Astrocyte of the cerebellum (primary cell): Measurements from ENCODE around the gene RIOK1.
A peak's percentile ranks its signal among the peaks of the same experiment; 100 is the strongest.

Source experiments
- DNase-seq: peaks from one replicate; pipeline ENCODE4 v3.0.0-alpha.2; 2011; ENCODE audit warnings: low read depth
- H3K4me3 ChIP-seq: 2 replicates; pipeline ENCODE4 v1.5.1; 2011; ENCODE audit warnings: mild to moderate bottlenecking, low read depth, low read length, moderate library complexity
- in situ Hi-C: cut with HindIII; loops from 2 replicates; pipeline ENCODE4 v1.10.0; 2017; ENCODE audit warnings: low sequenced_read_pairs
- TF ChIP-seq, protein P1 (sequence below): IDR thresholded peaks from 2 replicates; pipeline ENCODE4 v1.5.1; 2012; ENCODE audit warnings: low read length, low read depth, moderate library complexity, mild to moderate bottlenecking; ENCODE audit errors: missing control alignments

Gene RIOK1

DNA sequence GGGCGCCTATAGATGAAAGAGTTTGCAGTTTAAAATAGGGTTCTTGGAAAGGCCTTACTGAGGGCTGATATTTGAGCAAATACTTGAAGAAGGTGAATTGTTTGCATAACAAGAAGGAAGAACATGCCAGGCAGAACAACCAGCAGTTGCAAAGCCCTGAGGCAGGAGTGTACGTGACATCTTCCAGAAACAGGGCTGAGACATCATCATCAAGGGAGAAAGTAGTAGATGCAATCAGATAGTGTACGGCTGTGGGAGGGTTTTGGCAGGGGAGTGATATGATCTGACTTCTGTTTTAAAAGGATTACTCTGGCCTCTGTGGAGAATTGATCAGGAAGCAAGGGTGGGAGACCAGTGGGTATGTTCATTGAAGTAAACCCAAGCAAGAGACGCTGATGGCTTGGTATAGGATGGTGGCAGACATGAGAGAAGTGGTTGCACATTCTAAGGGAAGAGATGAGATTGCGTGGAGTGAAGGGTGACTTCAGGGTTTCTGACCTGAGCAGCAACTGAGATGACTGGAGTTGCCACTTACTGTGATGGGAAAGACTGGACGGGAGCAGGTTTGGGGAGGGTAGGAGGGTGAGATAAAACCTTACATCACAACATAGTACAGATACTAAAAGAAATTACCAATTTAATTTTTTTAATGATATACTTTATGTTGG, 28.8 kb downstream of the RIOK1 start:
- H3K4me3 ChIP-seq, result no peak overlapping the region
- DNase-seq, result no peak
- TF ChIP-seq, protein P1, sequence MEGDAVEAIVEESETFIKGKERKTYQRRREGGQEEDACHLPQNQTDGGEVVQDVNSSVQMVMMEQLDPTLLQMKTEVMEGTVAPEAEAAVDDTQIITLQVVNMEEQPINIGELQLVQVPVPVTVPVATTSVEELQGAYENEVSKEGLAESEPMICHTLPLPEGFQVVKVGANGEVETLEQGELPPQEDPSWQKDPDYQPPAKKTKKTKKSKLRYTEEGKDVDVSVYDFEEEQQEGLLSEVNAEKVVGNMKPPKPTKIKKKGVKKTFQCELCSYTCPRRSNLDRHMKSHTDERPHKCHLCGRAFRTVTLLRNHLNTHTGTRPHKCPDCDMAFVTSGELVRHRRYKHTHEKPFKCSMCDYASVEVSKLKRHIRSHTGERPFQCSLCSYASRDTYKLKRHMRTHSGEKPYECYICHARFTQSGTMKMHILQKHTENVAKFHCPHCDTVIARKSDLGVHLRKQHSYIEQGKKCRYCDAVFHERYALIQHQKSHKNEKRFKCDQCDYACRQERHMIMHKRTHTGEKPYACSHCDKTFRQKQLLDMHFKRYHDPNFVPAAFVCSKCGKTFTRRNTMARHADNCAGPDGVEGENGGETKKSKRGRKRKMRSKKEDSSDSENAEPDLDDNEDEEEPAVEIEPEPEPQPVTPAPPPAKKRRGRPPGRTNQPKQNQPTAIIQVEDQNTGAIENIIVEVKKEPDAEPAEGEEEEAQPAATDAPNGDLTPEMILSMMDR, result no peak
- in situ Hi-C loops, result no loop called here

DNA sequence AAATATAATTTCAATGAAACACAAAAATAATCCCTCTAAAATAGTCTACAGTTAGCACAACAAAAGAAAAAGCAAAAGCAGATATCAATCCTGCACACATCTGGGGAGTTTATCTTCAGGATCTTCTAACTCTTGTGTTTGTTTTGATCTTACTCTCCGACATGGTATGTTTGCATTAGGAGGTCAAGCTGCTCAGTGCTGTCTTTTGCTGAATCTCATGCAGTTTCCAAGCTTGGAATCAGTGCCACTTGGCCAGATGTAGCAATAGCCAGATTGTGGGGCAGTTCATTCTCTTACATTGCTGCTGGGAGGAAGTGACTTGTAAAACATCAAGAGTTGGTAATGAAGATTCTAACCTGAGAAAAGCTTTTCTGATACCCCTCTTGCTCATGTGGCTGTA, 29.5 kb downstream of the RIOK1 start:
- in situ Hi-C loops, result no loop called here
- DNase-seq, result no peak
- H3K4me3 ChIP-seq, result no peak overlapping the region
- TF ChIP-seq, protein P1, result no peak

DNA sequence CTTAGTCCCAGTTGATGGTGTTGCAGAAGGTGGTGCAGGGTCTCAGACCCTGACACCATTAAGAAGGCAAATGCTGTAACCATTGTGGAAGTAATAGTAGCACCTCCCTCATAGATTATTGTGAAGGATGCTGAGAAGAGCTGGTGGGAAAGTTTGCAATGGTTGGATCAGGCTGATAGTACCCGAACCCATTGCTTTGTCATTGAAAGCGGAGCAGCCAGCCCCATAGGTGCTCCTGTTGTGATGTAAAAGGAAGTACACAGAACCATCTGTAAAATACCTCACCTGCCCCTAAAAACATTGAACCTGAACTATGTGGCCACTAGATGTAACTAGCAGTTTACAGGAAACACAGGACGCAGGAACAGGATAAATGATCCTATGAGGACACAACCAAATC, 31.5 kb downstream of the RIOK1 start:
- in situ Hi-C loops, result no loop called here
- TF ChIP-seq, protein P1, result no peak
- no peak for DNase-seq
- no peak overlapping the region for H3K4me3 ChIP-seq

DNA sequence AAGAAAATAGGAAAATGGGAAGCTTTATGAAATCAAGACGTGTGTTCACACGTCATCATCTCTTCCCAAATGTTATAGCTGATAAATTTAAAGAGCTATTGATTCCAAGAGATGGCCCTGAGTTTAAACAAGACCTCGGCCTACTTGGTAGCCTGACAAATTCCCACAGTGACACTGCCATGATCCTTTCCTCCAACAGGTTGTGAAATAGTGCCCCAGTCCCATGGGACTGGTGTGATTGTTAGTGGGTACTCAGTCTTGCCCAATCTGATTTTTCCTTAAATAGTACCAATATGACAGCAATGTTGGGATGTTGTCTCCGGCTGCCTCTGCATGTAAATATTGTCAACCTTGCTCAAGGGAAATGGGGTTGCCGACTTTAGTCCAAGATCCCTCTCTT, 34.5 kb downstream of the RIOK1 start:
- TF ChIP-seq, protein P1, result no peak
- DNase-seq, result no peak
- no peak overlapping the region for H3K4me3 ChIP-seq
- in situ Hi-C loops, result no loop called here

DNA sequence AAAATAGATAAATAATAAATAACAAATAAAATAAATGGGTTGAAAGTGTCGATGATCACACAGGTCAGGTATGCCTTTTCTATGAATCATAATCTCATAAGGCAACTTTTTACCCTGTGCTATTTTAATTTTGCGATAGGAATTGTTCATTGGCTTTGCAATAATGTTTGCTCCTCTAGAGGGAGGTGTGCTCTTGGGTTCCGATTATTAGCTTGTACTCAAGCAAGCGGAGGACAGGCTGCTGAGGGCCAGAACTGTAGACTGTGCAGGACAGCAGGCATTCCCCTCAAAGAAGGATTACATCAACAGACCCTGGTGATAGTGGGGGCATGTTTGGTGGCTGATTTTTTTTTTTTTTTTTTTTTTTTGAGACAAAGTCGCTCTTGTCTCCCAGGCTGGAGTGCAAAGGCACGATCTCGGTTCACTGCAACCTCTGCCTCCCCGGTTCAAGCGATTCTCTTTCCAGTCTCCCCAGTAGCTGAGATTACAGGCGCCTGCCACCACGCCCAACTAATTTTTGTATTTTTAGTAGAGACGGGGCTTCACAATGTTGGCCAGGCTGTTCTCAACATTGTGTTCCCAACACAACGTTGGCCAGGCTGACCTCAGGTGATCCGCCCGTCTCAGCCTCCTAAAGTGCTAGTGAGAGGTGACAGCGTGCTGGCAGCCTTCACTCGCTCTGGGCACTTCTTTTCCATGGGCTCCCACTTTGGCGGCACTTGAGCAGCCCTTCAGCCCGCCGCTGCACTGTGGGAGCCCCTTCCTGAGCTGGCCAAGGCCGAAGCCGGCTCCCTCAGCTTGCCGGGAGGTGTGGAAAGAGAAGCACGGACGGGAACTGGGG, 35.6 kb downstream of the RIOK1 start:
- H3K4me3 ChIP-seq, result no peak overlapping the region
- no peak for DNase-seq
- TF ChIP-seq, protein P1, result peak; percentile 15
- in situ Hi-C loops, result no loop called here

DNA sequence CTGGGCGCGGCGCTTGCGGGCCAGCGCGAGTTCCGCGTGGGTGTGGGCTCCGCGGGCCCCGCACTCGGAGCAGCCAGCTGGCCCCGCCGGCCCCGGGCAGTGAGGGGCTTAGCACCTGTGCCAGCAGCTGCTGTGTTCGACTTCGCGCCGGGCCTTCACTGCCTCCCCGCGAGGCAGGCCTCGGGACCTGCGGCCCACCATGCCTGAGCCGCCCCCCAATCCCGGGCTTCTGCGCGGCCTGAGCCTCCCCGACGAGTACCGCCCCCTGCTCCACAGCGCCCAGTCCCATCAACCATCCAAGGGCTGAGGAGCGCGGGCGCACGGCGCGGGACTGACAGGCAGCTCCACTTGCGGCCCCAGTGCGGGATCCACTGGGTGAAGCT, 36.2 kb downstream of the RIOK1 start:
- in situ Hi-C loops, result no loop called here
- no peak overlapping the region for H3K4me3 ChIP-seq
- no peak for DNase-seq
- TF ChIP-seq, protein P1, result no peak
